A549 treated with DMSO at 1 μM for 4 hours (cell line): ENCODE results near the gene OTOF. TPM values are rescaled to one million over a fixed set of nuclear protein-coding genes. Genes with fewer than 3 reads are reported as not detected.

Experiments
- total RNA-seq: library from RNA; stranded (reverse); fragments of 200-300 nt; extraction: Qiagen RNA extraction; gene quantifications from 5 replicates; pipeline ENCODE4 v1.2.3, GENCODE V29; 2022; ENCODE audit warnings: low read depth

OTOF gene
- 0.03 to 0.11 TPM (median 0.09 TPM) in 5 replicates for total RNA-seq

DNA sequence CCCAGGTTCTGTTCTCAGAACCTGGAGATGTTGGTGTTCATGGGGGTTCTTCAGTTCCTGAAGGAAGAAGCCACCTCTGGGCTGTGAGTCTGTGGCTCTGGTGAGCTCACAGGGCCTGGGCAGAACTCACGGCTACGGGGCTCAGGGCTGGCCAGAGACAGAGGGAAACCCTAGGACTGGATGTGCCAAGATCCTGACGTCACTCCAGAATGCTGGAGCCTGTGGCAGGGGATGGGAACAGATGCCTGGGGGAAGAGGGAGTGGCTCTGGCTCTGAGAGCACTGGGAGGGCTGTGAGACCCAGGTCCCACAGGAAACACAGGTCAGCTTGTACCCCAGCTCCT lies at the start of gene OTOF:
Gene OTOF, minus strand, starts transcription at position 214 of the 343 bp plus-strand sequence.

Other genes starting within 250 kb of the OTOF start
- 123 to 146 TPM (median 128 TPM) in 5 replicates for gene HADHA, start 233.5 kb downstream of the OTOF start, total RNA-seq
- 87.9 to 108 TPM (median 100 TPM) in 5 replicates for gene HADHB, start 233.2 kb downstream of the OTOF start, total RNA-seq
- 20.3 to 28.3 TPM (median 24.9 TPM) in 5 replicates for gene SELENOI, start 132.0 kb downstream of the OTOF start, total RNA-seq
- gene ADGRF3, start 131.3 kb downstream of the OTOF start, total RNA-seq = 0.03 to 0.13 TPM (median 0.10 TPM) in 5 replicates
- gene DRC1, start 76.2 kb downstream of the OTOF start, total RNA-seq = 0.14 to 0.29 TPM (median 0.21 TPM) in 5 replicates
- gene CIB4, start 163.2 kb upstream of the OTOF start, total RNA-seq = 0.16 to 0.31 TPM (median 0.26 TPM) in 3 of 5 replicates, not detected in the others
- 1.2 to 1.6 TPM (median 1.4 TPM) in 5 replicates for gene KCNK3, start 214.6 kb upstream of the OTOF start, total RNA-seq